IPS DF 6.9 (cell line): Measurements from ENCODE around the gene LYRM9.
"Not testable (repeated sequence)": the region's sequence is repeated elsewhere in the genome, so short reads cannot be mapped to it uniquely, and the experiment has no call there.

Experiments
- DNase-seq: peaks from one replicate; pipeline ENCODE4 v3.0.0-alpha.2; 2013; ENCODE audit warnings: low read depth, low spot score
- H3K27ac ChIP-seq: one replicate; pipeline ENCODE4 v1.5.1; 2013; ENCODE audit warnings: low read length, control low read depth
- H3K27me3 ChIP-seq: 2 replicates; pipeline ENCODE4 v1.6.1; 2013; ENCODE audit warnings: mild to moderate bottlenecking, low read length; ENCODE audit not compliant: control insufficient read depth, insufficient read depth
- H3K36me3 ChIP-seq: 2 replicates; pipeline ENCODE4 v1.6.1; 2013; ENCODE audit warnings: low read length; ENCODE audit not compliant: control insufficient read depth, insufficient read depth
- H3K4me1 ChIP-seq: 2 replicates; pipeline ENCODE4 v1.6.1; 2013; ENCODE audit warnings: low read length; ENCODE audit not compliant: control insufficient read depth, insufficient read depth
- H3K4me3 ChIP-seq: 2 replicates; pipeline ENCODE4 v1.5.1; 2013; ENCODE audit warnings: mild to moderate bottlenecking, low read length
- H3K9me3 ChIP-seq: 2 replicates; pipeline ENCODE4 v1.6.1; 2013; ENCODE audit warnings: low read length, inconsistent platforms; ENCODE audit not compliant: control insufficient read depth, insufficient read depth
- WGBS: extraction: QIAGEN DNeasy Blood & Tissue Kit; methylation state at CpG from one replicate; pipeline ENCODE4 v1.1.7; 2013; ENCODE audit warnings: mixed read lengths, missing lambda C conversion rate; ENCODE audit not compliant: insufficient read length, insufficient coverage; 5-methylcytosine and 5-hydroxymethylcytosine counted together

LYRM9 gene

GRCh38 chr17:27856676-27857432 is 36.3 kb downstream of the LYRM9 start:
- no peaks in the 10 kb centered on the region for H3K9me3 ChIP-seq
- H3K27ac ChIP-seq = no peak overlapping the region
- DNase-seq = no peak
- WGBS = no CpG with 5 or more reads among the region's 5 CpGs
- H3K4me3 ChIP-seq = no peak overlapping the region
- H3K4me1 ChIP-seq = no peaks in the 10 kb centered on the region
- H3K36me3 ChIP-seq = no peaks in the 10 kb centered on the region
- H3K27me3 ChIP-seq = no peaks in the 10 kb centered on the region

GRCh38 chr17:27855454-27855853 is 37.7 kb downstream of the LYRM9 start:
- Histone ChIP-seq H3K4me1 (no peaks in the 10 kb centered on the region), H3K9me3 (no peaks in the 10 kb centered on the region), H3K4me3 (no peak overlapping the region), H3K27ac (no peak overlapping the region), H3K27me3 (no peaks in the 10 kb centered on the region), H3K36me3 (no peaks in the 10 kb centered on the region)
- DNase-seq = no peak
- WGBS = no CpG with 5 or more reads among the region's 3 CpGs

GRCh38 chr17:27854163-27854562 is 39.0 kb downstream of the LYRM9 start:
- H3K4me1 ChIP-seq = no peaks in the 10 kb centered on the region
- no peak overlapping the region for H3K27ac ChIP-seq
- no peaks in the 10 kb centered on the region for H3K9me3 ChIP-seq
- no peaks in the 10 kb centered on the region for H3K27me3 ChIP-seq
- H3K4me3 ChIP-seq = no peak overlapping the region
- DNase-seq = no peak
- WGBS = no CpG with 5 or more reads among the region's 5 CpGs
- no peaks in the 10 kb centered on the region for H3K36me3 ChIP-seq

- H3K27me3 ChIP-seq = no peaks in the 10 kb centered on the region
- no peak overlapping the region for H3K27ac ChIP-seq
- H3K9me3 ChIP-seq = no peaks in the 10 kb centered on the region
- no CpG with 5 or more reads among the region's 3 CpGs for WGBS
- H3K4me3 ChIP-seq = no peak overlapping the region
- H3K4me1 ChIP-seq = no peaks in the 10 kb centered on the region
- DNase-seq = no peak
- no peaks in the 10 kb centered on the region for H3K36me3 ChIP-seq
These were observed 40.1 kb downstream of the LYRM9 start for GRCh38 chr17:27853091-27853490.

GRCh38 chr17:27849474-27850185 is 43.5 kb downstream of the LYRM9 start:
- DNase-seq = no peak
- no peak overlapping the region for H3K27ac ChIP-seq
- no peaks in the 10 kb centered on the region for H3K4me1 ChIP-seq
- H3K27me3 ChIP-seq = no peaks in the 10 kb centered on the region
- no peaks in the 10 kb centered on the region for H3K36me3 ChIP-seq
- no CpG with 5 or more reads among the region's 9 CpGs for WGBS
- no peaks in the 10 kb centered on the region for H3K9me3 ChIP-seq
- H3K4me3 ChIP-seq = no peak overlapping the region

GRCh38 chr17:27848931-27849330 is 44.2 kb downstream of the LYRM9 start:
- Histone ChIP-seq H3K9me3 (no peaks in the 10 kb centered on the region), H3K4me3 (no peak overlapping the region), H3K36me3 (no peaks in the 10 kb centered on the region), H3K4me1 (no peaks in the 10 kb centered on the region), H3K27me3 (no peaks in the 10 kb centered on the region), H3K27ac (no peak overlapping the region)
- WGBS = no CpG with 5 or more reads among the region's 3 CpGs
- no peak for DNase-seq

- H3K36me3 ChIP-seq, H3K9me3 ChIP-seq, H3K27me3 ChIP-seq, H3K4me3 ChIP-seq, H3K4me1 ChIP-seq, DNase-seq, H3K27ac ChIP-seq: not testable (repeated sequence)
- WGBS = no CpG with 5 or more reads among the region's 11 CpGs
These were observed 46.3 kb downstream of the LYRM9 start for GRCh38 chr17:27846808-27847307.

GRCh38 chr17:27846042-27846655 is 47.0 kb downstream of the LYRM9 start:
- Histone ChIP-seq H3K4me3 (no peak overlapping the region), H3K27ac (no peak overlapping the region)
- no peak for DNase-seq

GRCh38 chr17:27845264-27846041 is 47.7 kb downstream of the LYRM9 start:
- Histone ChIP-seq H3K4me3 (no peak overlapping the region), H3K36me3 (no peaks in the 10 kb centered on the region), H3K27me3 (no peaks in the 10 kb centered on the region), H3K27ac (no peak overlapping the region), H3K4me1 (no peaks in the 10 kb centered on the region), H3K9me3 (no peaks in the 10 kb centered on the region)
- no peak for DNase-seq
- no CpG with 5 or more reads among the region's 13 CpGs for WGBS

More at GRCh38 chr17:27846042-27846655, 47.0 kb downstream of the LYRM9 start:
- no peaks in the 10 kb centered on the region for H3K36me3 ChIP-seq
- no peaks in the 10 kb centered on the region for H3K4me1 ChIP-seq
- H3K27me3 ChIP-seq = no peaks in the 10 kb centered on the region
- no CpG with 5 or more reads among the region's 23 CpGs for WGBS
- H3K9me3 ChIP-seq = no peaks in the 10 kb centered on the region

GRCh38 chr17:27840688-27841087 is 52.5 kb downstream of the LYRM9 start:
- Histone ChIP-seq H3K27ac (no peak overlapping the region), H3K27me3 (no peaks in the 10 kb centered on the region), H3K4me3 (no peak overlapping the region), H3K9me3 (no peaks in the 10 kb centered on the region), H3K4me1 (no peaks in the 10 kb centered on the region), H3K36me3 (no peaks in the 10 kb centered on the region)
- no peak for DNase-seq
- WGBS = no CpG with 5 or more reads among the region's 1 CpG
